CD4-positive, alpha-beta T cell (primary cell): ENCODE results near the gene SIPA1. TPM values are rescaled to one million over a fixed set of nuclear protein-coding genes. Genes with fewer than 3 reads are reported as not detected.

Experiments used
- ATAC-seq: fragments of 200-7000 bp; cut with Tn5 transposase; one replicate; pipeline ENCODE4 v1.10.0; 2022; ENCODE audit warnings: mild to moderate bottlenecking; ENCODE audit not compliant: poor library complexity
- CTCF ChIA-PET: fragments of 350-600 bp; sonication (Branson Sonifier 250); formaldehyde crosslinking; loops from one replicate; lab custom pipeline; 2021; ENCODE audit warnings: antibody characterized with exemption, inconsistent platforms; lab: Charles Lee
- POLR2A ChIA-PET: fragments of 350-600 bp; sonication (Branson Sonifier 250); formaldehyde crosslinking; loops from one replicate; lab custom pipeline; 2021; ENCODE audit warnings: antibody characterized with exemption, inconsistent platforms; lab: Charles Lee
- DNase-seq, 14 experiments: peaks; one replicate each; pipeline ENCODE4 v3.0.0-alpha.2; 2013 to 2020; ENCODE audit warnings: mixed read lengths in 2 of 14
- H3K27ac ChIP-seq, 2 donors: one replicate each; pipeline versions ENCODE4 v1.5.1 to v1.7.0; 2013; ENCODE audit warnings: low read length in 2 of 2, low read depth in 1 of 2, mild to moderate bottlenecking in 1 of 2
- H3K27me3 ChIP-seq, 2 experiments: 1 replicate in 1 of 2; 2 replicates in 1 of 2; pipeline versions ENCODE4 v1.6.1 to v1.7.0; 2013; ENCODE audit warnings: low read length in 2 of 2, control low read depth in 1 of 2, mild to moderate bottlenecking in 1 of 2, moderate library complexity in 1 of 2; ENCODE audit not compliant: insufficient read depth in 2 of 2, control insufficient read depth in 1 of 2
- H3K36me3 ChIP-seq: one replicate; pipeline ENCODE4 v1.6.1; 2013; ENCODE audit warnings: low read length, control low read depth; ENCODE audit not compliant: insufficient read depth
- H3K4me1 ChIP-seq: one replicate; pipeline ENCODE4 v1.6.1; 2013; ENCODE audit warnings: low read length, control low read depth; ENCODE audit not compliant: insufficient read depth
- H3K4me3 ChIP-seq: one replicate; pipeline ENCODE4 v1.5.1; 2013; ENCODE audit warnings: mild to moderate bottlenecking, low read length, moderate library complexity
- H3K9me3 ChIP-seq, 2 experiments: 1 replicate in 1 of 2; 2 replicates in 1 of 2; pipeline versions ENCODE4 v1.6.1 to v1.7.0; 2013; ENCODE audit warnings: low read length in 2 of 2, mild to moderate bottlenecking in 2 of 2, control low read depth in 1 of 2, moderate library complexity in 1 of 2; ENCODE audit not compliant: control insufficient read depth in 1 of 2, insufficient read depth in 1 of 2
- H3K27ac Mint-ChIP-seq: one replicate; pipeline ENCODE4 v1.8.0; 2020; ENCODE audit warnings: mixed read lengths
- H3K27me3 Mint-ChIP-seq: one replicate; pipeline ENCODE4 v1.8.0; 2021; ENCODE audit warnings: mixed read lengths
- H3K36me3 Mint-ChIP-seq: one replicate; pipeline ENCODE4 v1.8.0; 2021; ENCODE audit warnings: low read depth, mixed read lengths
- H3K4me1 Mint-ChIP-seq: one replicate; pipeline ENCODE4 v1.8.0; 2021; ENCODE audit warnings: low read depth, mixed read lengths
- H3K4me3 Mint-ChIP-seq: one replicate; pipeline ENCODE4 v1.8.0; 2020; ENCODE audit warnings: mild to moderate bottlenecking, mixed read lengths
- H3K9me3 Mint-ChIP-seq: one replicate; pipeline ENCODE4 v1.8.0; 2020; ENCODE audit warnings: mixed read lengths
- intact Hi-C, 2 experiments: fragments of 100-400 bp; cut with DNase I in 1 of 2; cut with micrococcal nuclease in 1 of 2; formaldehyde crosslinking; loops; one replicate each; pipeline versions ENCODE4 v1.15.1 to v1.9.0; 2023 to 2025; cut with DNase I, micrococcal nuclease
- total RNA-seq, 174 experiments: library from RNA in 2 of 174; stranded (reverse) in 2 of 174; gene quantifications; one replicate each; pipeline ENCODE4 v1.2.3 and lab custom pipeline; 2021 to 2026
- TF ChIP-seq, protein P1 (sequence below): fragments of 200-600 bp; IDR thresholded peaks from one replicate; pipeline ENCODE4 v1.8.0; 2022; ENCODE audit warnings: antibody characterized with exemption, mild to moderate bottlenecking

SIPA1 gene
- total RNA-seq, 2 experiments from 2014 or later: 272 to 298 TPM

DNA sequence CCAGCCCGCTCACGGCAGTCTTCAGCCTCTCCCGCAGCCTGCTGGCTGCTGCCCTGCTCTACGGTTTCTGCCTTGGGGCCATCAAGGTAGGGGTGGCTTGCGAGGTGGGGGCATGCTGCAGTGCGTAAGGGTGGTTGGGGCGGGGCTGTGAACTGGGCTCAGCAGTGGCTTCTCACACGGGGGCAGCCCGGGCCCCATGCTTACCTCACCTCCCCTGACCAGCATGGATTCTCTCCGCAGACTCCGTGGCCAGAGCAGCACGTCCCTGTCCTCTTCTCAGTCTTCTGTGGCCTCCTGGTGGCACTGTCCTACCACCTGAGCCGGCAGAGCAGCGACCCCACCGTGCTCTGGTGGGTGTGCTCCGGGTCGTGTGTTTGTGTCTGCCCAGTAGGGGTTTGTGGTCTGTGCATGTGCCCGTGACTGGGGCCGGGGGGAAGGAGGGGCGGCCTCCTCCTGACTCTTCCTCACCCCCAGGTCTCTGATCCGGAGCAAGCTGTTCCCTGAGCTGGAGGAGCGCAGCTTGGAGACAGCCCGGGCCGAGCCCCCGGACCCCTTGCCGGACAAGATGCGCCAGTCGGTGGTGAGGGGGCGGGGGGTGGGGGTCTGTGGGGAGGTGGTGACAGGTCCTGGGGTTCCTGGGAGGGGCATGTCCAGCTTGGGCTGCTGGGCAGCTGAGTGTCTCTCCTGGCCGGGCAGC, 12.8 kb upstream of the SIPA1 start:
- Mint-ChIP-seq H3K4me3 (no peak overlapping the region), H3K27ac (no peak overlapping the region), H3K36me3 (peaks cover 71% of the 10 kb centered on the region), H3K4me1 (peaks cover 13% of the 10 kb centered on the region), H3K9me3 (no peaks in the 10 kb centered on the region), H3K27me3 (no peaks in the 10 kb centered on the region)
- ChIA-PET POLR2A (interaction anchor here (1.2 to 1.9 kb wide), 6 partner anchors 8 to 86 kb away, joined by 3 to 9 read pairs (median 6); partner anchors contain the start of genes KAT5 and PCNX3), CTCF (interaction anchor here (1.0 to 2.1 kb wide), 7 partner anchors 9 to 87 kb away, joined by 5 to 11 read pairs (median 9); partner anchors contain the start of genes KAT5, PCNX3, RELA and SIPA1)
- H3K4me1 ChIP-seq: peaks cover 12% of the 10 kb centered on the region
- H3K27ac ChIP-seq: no peak overlapping the region
- H3K27me3 ChIP-seq: no peaks in the 10 kb centered on the region
- H3K9me3 ChIP-seq: no peaks in the 10 kb centered on the region
- no peak overlapping the region for H3K4me3 ChIP-seq
- H3K36me3 ChIP-seq: peaks cover 93% of the 10 kb centered on the region
- ATAC-seq: no peak
- TF ChIP-seq, protein P1, sequence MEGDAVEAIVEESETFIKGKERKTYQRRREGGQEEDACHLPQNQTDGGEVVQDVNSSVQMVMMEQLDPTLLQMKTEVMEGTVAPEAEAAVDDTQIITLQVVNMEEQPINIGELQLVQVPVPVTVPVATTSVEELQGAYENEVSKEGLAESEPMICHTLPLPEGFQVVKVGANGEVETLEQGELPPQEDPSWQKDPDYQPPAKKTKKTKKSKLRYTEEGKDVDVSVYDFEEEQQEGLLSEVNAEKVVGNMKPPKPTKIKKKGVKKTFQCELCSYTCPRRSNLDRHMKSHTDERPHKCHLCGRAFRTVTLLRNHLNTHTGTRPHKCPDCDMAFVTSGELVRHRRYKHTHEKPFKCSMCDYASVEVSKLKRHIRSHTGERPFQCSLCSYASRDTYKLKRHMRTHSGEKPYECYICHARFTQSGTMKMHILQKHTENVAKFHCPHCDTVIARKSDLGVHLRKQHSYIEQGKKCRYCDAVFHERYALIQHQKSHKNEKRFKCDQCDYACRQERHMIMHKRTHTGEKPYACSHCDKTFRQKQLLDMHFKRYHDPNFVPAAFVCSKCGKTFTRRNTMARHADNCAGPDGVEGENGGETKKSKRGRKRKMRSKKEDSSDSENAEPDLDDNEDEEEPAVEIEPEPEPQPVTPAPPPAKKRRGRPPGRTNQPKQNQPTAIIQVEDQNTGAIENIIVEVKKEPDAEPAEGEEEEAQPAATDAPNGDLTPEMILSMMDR: no peak
- DNase-seq: no peak
- intact Hi-C loops: loop anchor here in 1 of 2 experiments (5.0 to 10.0 kb wide), 2 partner anchors 82 to 360 kb away; no protein-coding TSS in a partner anchor

DNA sequence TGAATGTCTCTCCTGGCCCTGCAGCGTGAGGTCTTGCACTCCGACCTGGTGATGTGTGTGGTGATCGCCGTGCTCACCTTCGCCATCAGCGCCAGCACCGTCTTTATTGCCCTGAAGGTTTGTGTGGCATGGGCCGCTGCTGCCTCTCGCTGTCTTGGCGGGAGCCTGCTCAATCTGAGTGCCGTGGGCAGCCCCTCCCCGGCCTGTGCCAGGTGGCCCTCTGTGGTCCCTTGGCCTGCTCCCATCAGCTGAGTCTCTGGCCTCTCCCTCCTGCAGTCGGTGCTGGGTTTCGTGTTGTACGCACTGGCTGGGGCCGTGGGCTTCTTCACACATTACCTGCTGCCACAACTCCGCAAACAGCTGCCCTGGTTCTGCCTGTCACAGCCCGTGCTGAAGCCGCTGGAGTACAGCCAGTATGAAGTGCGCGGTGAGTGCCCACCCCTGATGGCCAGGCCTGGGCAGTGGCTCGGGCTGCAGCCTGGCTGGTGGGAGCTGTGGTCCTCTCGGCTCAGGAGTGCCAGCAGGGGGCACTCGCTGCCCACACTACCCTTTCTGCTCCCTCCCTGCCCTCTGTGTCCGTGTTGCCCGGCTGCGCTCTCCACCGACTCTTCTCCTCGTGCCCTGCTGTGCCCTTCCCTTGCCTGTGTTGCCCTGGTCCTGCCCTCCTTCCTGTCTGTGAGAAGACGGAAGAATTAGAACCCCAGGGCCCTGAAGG, 12.1 kb upstream of the SIPA1 start:
- Mint-ChIP-seq H3K36me3 (peaks cover 75% of the 10 kb centered on the region), H3K27ac (no peak overlapping the region), H3K4me1 (peaks cover 13% of the 10 kb centered on the region), H3K27me3 (no peaks in the 10 kb centered on the region), H3K4me3 (no peak overlapping the region), H3K9me3 (no peaks in the 10 kb centered on the region)
- peaks cover 9% of the 10 kb centered on the region for H3K4me1 ChIP-seq
- TF ChIP-seq, protein P1: peak; percentile 79
- no peak overlapping the region for H3K27ac ChIP-seq
- no peaks in the 10 kb centered on the region for H3K27me3 ChIP-seq
- H3K4me3 ChIP-seq: no peak overlapping the region
- DNase-seq (peak; percentile 42 to 83 (median 54)), ATAC-seq (peak; percentile 84)
- peaks cover 93% of the 10 kb centered on the region for H3K36me3 ChIP-seq
- H3K9me3 ChIP-seq: no peaks in the 10 kb centered on the region
- CTCF ChIA-PET: interaction anchor here (0.9 to 2.1 kb wide), 9 partner anchors 9 to 135 kb away, joined by 3 to 11 read pairs (median 9); partner anchors contain the start of genes KAT5, PCNX3, RELA and SIPA1
- POLR2A ChIA-PET: interaction anchor here (1.2 to 1.9 kb wide), 7 partner anchors 9 to 86 kb away, joined by 3 to 9 read pairs (median 4); partner anchors contain the start of genes KAT5, PCNX3 and SIPA1
- intact Hi-C loops: loop anchor here (1.0 to 10.0 kb wide), 6 partner anchors 82 to 363 kb away; no protein-coding TSS in a partner anchor

DNA sequence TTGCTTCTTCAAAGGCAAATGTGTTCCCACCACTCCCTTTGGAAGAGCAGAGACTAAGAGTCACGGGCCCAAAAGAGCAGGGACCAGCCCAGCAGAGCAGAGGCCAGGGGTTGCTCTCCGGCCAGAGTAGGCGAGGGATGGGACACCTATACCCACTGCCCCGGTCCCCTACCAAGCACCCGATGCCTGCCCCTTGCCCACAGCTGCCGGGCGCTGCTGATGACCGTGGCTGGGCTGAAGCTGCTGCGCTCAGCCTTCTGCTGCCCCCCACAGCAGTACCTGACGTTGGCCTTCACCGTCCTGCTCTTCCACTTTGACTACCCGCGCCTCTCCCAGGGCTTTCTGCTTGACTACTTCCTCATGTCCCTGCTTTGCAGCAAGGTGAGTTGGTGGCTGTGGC, 10.7 kb upstream of the SIPA1 start:
- DNase-seq (no peak), ATAC-seq (no peak)
- TF ChIP-seq, protein P1: no peak
- Mint-ChIP-seq H3K9me3 (no peaks in the 10 kb centered on the region), H3K36me3 (peaks cover 70% of the 10 kb centered on the region), H3K27me3 (no peaks in the 10 kb centered on the region), H3K4me3 (no peak overlapping the region), H3K4me1 (peaks cover 10% of the 10 kb centered on the region), H3K27ac (no peak overlapping the region)
- Histone ChIP-seq H3K4me3 (no peak overlapping the region), H3K9me3 (no peaks in the 10 kb centered on the region), H3K27me3 (no peaks in the 10 kb centered on the region), H3K36me3 (peaks cover 92% of the 10 kb centered on the region), H3K27ac (no peak overlapping the region), H3K4me1 (peaks cover 9% of the 10 kb centered on the region)
- ChIA-PET CTCF (no interaction called here), POLR2A (interaction anchor here (1.5 to 1.9 kb wide), 3 partner anchors 10 to 84 kb away, joined by 4 to 9 read pairs (median 7); partner anchors contain the start of genes KAT5 and SIPA1)
- intact Hi-C loops: loop anchor here (2.0 to 10.0 kb wide), 4 partner anchors 80 to 362 kb away; no protein-coding TSS in a partner anchor
